GM18951 (cell line): ENCODE measurements around the gene HECTD1.

Experiments used
- POLR2A ChIP-seq: IDR thresholded peaks from 4 replicates; pipeline ENCODE4 v1.6.1; 2011; ENCODE audit warnings: mild to moderate bottlenecking; ENCODE audit not compliant: insufficient read length, insufficient read depth; ENCODE audit errors: extremely low read depth
- in situ Hi-C: fragments of 300-500 bp; cut with MboI; formaldehyde crosslinking; loops from one replicate; pipeline ENCODE4 v1.12.0; 2022; ENCODE audit warnings: low sequenced_read_pairs, mixed read lengths, inconsistent platforms; ENCODE audit not compliant: unreplicated experiment

HECTD1 gene

GRCh38 chr14:31106768-31107167 lies 100.8 kb downstream of the HECTD1 start:
- no peak for TF ChIP-seq POLR2A
- in situ Hi-C loops, result no loop called here

DNA sequence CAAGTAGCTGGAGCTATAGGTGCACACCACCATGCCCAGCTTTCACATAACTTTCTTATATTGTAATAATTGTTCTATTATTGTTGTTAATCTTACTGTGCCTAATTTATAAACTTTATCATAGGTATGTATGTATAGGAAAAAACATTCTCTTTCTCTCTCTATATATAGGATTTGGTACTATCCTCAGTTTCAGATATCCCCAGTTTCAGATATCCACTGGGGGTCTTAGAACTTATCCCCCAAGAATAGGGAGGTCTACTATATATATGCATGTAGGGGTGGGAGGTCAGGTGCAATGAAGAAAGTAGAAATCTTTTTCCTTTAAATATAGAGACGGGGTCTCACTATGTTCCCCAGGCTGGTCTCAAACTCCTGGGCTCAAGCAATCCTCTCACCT lies 110.5 kb downstream of the HECTD1 start:
- in situ Hi-C loops, result loop anchor here (25.0 kb wide), 1 partner anchor 435 kb away; no protein-coding TSS in a partner anchor
- TF ChIP-seq POLR2A, result no peak

DNA sequence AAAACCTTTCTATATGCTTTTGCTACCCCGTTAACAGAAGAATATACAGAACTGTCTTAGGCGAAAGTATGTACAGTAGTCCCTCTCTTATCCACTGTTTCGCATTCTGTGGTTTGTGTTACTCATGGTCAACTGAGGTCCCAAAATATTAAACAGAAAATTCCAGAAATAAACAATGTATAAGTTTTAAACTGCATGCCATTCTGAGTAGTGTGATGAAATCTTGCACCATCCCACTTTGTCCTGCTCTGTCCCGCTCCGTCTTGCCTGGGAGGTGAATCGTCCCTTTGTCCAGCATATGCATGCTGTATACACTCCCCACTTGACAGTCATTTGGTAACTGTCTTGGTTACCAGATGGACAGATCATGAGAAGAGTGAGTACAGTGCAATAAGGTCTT lies 111.3 kb downstream of the HECTD1 start:
- in situ Hi-C loops, result loop anchor here (25.0 kb wide), 1 partner anchor 434 kb away; no protein-coding TSS in a partner anchor
- no peak for TF ChIP-seq POLR2A

GRCh38 chr14:31095817-31096216 lies 111.8 kb downstream of the HECTD1 start:
- in situ Hi-C loops, result loop anchor here (25.0 kb wide), 1 partner anchor 434 kb away; no protein-coding TSS in a partner anchor

GRCh38 chr14:31093884-31094839 lies 113.4 kb downstream of the HECTD1 start:
- in situ Hi-C loops, result loop anchor here (25.0 kb wide), 1 partner anchor 432 kb away; no protein-coding TSS in a partner anchor

DNA sequence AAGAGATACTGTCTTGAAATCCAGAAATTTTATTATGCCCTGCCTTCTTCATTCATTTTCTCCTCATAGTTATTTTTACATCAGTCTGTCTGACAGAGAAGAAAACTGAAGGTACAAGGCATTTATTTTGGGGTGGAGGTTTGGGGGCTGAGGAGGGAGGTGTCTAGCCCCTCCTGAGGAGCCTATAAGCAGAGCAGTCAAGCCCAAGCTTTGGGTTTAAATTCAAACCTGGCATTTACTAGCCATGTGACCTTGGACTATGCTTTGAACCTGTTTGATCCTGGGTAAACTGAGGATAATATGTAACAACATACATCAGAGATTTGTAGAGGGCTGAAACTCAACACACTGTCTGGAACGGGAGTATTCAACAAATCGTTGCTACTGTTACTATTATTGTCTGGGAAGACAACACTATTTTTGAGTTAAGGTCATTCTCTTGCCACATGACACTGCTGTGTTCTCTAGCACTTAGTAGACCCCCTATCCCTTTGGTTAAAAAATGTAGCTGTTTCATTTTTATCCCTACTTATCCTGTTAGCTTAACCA lies 115.4 kb downstream of the HECTD1 start:
- no peak for TF ChIP-seq POLR2A
- in situ Hi-C loops, result loop anchor here (25.0 kb wide), 1 partner anchor 430 kb away; no protein-coding TSS in a partner anchor

DNA sequence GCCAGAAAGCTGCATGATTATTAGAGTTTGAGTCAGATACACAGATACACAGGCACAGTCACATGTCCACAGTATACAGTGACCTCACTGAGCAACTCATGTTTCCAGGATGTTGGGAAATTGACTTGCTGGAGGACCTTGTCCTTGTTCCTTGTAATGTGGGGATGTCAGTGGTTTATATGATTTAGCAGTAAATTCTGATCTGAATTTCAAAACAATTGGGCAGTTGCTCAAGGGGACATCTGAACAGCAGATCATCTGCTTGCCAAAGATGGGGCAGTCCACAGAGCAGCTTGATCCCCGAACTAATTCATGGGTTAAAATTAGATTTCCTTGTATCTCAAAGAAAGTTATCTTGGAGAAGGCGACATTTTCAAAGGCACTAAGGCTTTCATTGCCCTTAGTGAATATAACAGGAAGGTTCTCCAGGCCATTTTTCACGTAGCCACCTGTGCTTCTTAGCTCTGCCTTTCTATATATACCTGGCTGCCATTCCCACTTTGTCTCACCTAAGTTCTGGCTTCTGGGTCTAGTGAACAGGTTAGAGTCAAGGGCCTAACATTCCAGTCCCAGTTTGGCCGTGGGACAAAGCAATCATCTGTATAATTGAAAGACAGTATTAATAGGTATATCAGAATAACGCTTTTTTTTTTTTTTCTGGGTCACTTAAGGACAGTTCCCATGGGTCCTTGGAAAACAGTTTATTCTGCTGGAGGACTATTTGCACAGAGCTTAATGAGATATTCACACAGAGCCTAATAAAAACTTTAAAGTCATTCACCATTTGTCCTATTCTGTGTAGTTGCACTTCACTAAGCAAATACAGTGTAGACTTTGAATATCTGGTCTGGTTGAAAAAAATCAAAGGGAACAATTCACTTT lies 116.5 kb downstream of the HECTD1 start:
- in situ Hi-C loops, result loop anchor here (25.0 kb wide), 1 partner anchor 429 kb away; no protein-coding TSS in a partner anchor
- no peak for TF ChIP-seq POLR2A

DNA sequence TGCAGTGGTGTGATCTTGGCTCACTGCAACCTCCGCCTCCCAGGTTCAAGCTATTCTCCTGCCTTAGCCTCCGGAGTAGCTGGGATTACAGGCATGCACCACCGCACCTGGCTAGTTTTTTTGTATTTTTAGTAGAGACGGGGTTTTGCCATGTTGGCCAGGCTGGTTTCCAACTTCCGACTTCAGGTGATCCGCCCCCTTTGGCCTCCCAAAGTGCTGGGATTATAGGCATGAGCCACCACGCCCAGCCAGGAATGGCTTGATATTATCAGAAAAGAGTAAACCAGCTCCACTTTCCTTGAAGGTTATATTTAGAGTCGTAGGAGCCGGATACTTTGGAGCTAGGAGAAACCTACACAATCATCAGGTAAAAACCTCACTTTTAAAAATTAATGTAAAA lies 121.1 kb downstream of the HECTD1 start:
- in situ Hi-C loops, result loop anchor here (25.0 kb wide), 1 partner anchor 424 kb away; no protein-coding TSS in a partner anchor

GRCh38 chr14:31085027-31085426 lies 122.6 kb downstream of the HECTD1 start:
- in situ Hi-C loops, result loop anchor here (25.0 kb wide), 1 partner anchor 423 kb away; no protein-coding TSS in a partner anchor

GRCh38 chr14:31084385-31084784 lies 123.2 kb downstream of the HECTD1 start:
- in situ Hi-C loops, result loop anchor here (25.0 kb wide), 1 partner anchor 422 kb away; no protein-coding TSS in a partner anchor
- TF ChIP-seq POLR2A, result no peak

More at GRCh38 chr14:31085027-31085426, 122.6 kb downstream of the HECTD1 start:
- TF ChIP-seq POLR2A, result no peak

DNA sequence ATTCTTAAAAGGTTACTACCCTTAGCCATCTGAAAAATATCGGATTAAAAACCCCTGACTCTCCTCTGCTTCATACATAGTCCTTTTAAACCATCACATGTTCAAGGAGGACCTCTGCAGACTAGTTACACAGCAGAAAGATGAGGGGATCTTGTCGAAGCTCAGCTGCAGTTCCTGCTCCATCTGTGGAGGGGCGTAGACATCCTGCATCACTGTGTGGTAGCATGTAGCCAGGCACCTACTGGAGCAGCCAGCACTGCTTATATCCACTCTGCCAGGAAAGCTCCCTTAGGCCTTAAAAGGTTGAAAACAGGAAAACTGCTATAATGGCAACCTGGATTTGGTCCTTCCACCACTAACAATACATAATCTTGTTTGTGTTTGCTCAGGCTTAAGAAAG lies 123.8 kb downstream of the HECTD1 start:
- in situ Hi-C loops, result loop anchor here (25.0 kb wide), 1 partner anchor 421 kb away; no protein-coding TSS in a partner anchor
- TF ChIP-seq POLR2A, result no peak

- TF ChIP-seq POLR2A, result no peak
- in situ Hi-C loops, result loop anchor here (25.0 kb wide), 1 partner anchor 418 kb away; no protein-coding TSS in a partner anchor
Observed at GRCh38 chr14:31080484-31080883, 127.1 kb downstream of the HECTD1 start.

GRCh38 chr14:31080056-31080455 lies 127.5 kb downstream of the HECTD1 start:
- no peak for TF ChIP-seq POLR2A
- in situ Hi-C loops, result loop anchor here (25.0 kb wide), 1 partner anchor 418 kb away; no protein-coding TSS in a partner anchor
